GM19351 (cell line): ENCODE results near the gene UQCC3.
"Not testable (repeated sequence)": the region's sequence is repeated elsewhere in the genome, so short reads cannot be mapped to it uniquely, and the experiment has no call there.

Experiments used
- ATAC-seq: cut with Tn5 transposase; IDR thresholded peaks from one replicate; pipeline ENCODE4 v1.9.1; 2021; ENCODE audit warnings: mild to moderate bottlenecking, moderate library complexity; ENCODE audit not compliant: unreplicated experiment

The UQCC3 gene

GRCh38 chr11:62702246-62702645, 30.8 kb downstream of the UQCC3 start:
- ATAC-seq: no peak

GRCh38 chr11:62703921-62704320, 32.4 kb downstream of the UQCC3 start:
- not testable (repeated sequence) for ATAC-seq

- ATAC-seq: no peak
Observed at GRCh38 chr11:62705413-62705812, 33.9 kb downstream of the UQCC3 start.

GRCh38 chr11:62705880-62706849, 34.7 kb downstream of the UQCC3 start:
- ATAC-seq: peak; percentile 69

- no peak for ATAC-seq
Observed at GRCh38 chr11:62706850-62707247, 35.4 kb downstream of the UQCC3 start.

GRCh38 chr11:62707277-62707861, 35.9 kb downstream of the UQCC3 start, which contains the start of the genes BSCL2 and GNG3:
TSS of gene BSCL2 (minus strand) at chr11:62707424. CDS start at chr11:62707195, 229 bp downstream.
TSS of gene GNG3 (plus strand) at chr11:62707676. CDS start at chr11:62708296, 620 bp downstream.
- ATAC-seq: no peak

GRCh38 chr11:62708392-62708791, 36.9 kb downstream of the UQCC3 start:
- no peak for ATAC-seq

- no peak for ATAC-seq
Observed at GRCh38 chr11:62708793-62709192, 37.3 kb downstream of the UQCC3 start.

GRCh38 chr11:62709247-62710000, 38.0 kb downstream of the UQCC3 start:
- peak; percentile 60 for ATAC-seq

GRCh38 chr11:62710001-62710345, 38.5 kb downstream of the UQCC3 start:
- no peak for ATAC-seq

GRCh38 chr11:62712276-62712812, 40.9 kb downstream of the UQCC3 start:
- ATAC-seq: no peak

GRCh38 chr11:62712861-62713260, 41.4 kb downstream of the UQCC3 start:
- no peak for ATAC-seq

GRCh38 chr11:62713343-62713742, 41.9 kb downstream of the UQCC3 start:
- ATAC-seq: no peak

GRCh38 chr11:62715150-62716130, 44.0 kb downstream of the UQCC3 start:
- no peak for ATAC-seq

GRCh38 chr11:62716206-62716605, 44.7 kb downstream of the UQCC3 start:
- no peak for ATAC-seq

GRCh38 chr11:62716816-62717215, 45.3 kb downstream of the UQCC3 start:
- no peak for ATAC-seq

GRCh38 chr11:62719302-62719978, 48.0 kb downstream of the UQCC3 start:
- ATAC-seq: no peak

- no peak for ATAC-seq
Observed at GRCh38 chr11:62721994-62722393, 50.5 kb downstream of the UQCC3 start.
